Mesenchymal stem cell (in vitro differentiated cells and primary cell): ENCODE measurements around the gene PAEP.

Experiments used
- DNase-seq: peaks from one replicate; pipeline ENCODE4 v3.0.0-alpha.2; 2013
- H2AFZ ChIP-seq: one replicate; pipeline ENCODE4 v1.6.1; 2013; ENCODE audit warnings: low read depth, mild to moderate bottlenecking, control low read depth, inconsistent platforms, low read length, moderate library complexity
- H2AK5ac ChIP-seq: 2 replicates; pipeline ENCODE4 v1.6.1; 2013; ENCODE audit warnings: low read length, moderate library complexity, mild to moderate bottlenecking, inconsistent platforms; ENCODE audit not compliant: severe bottlenecking
- H2BK120ac ChIP-seq: one replicate; pipeline ENCODE4 v1.6.1; 2013; ENCODE audit warnings: low read depth, mild to moderate bottlenecking, inconsistent platforms, low read length, moderate library complexity
- H2BK12ac ChIP-seq, 2 experiments: one replicate each; pipeline ENCODE4 v1.6.1; 2013; ENCODE audit warnings: inconsistent platforms in 2 of 2, low read length in 2 of 2, mild to moderate bottlenecking in 2 of 2, moderate library complexity in 2 of 2, control low read depth in 1 of 2
- H2BK15ac ChIP-seq: one replicate; pipeline ENCODE4 v1.6.1; 2013; ENCODE audit warnings: mild to moderate bottlenecking, low read depth, inconsistent platforms; ENCODE audit not compliant: poor library complexity, severe bottlenecking
- H2BK5ac ChIP-seq: 2 replicates; pipeline ENCODE4 v1.6.1; 2013; ENCODE audit warnings: low read depth, mild to moderate bottlenecking, low read length, control low read depth, inconsistent platforms; ENCODE audit not compliant: poor library complexity, severe bottlenecking
- H3K14ac ChIP-seq, 2 experiments: one replicate each; pipeline ENCODE4 v1.6.1; 2013; ENCODE audit warnings: inconsistent platforms in 2 of 2, low read length in 2 of 2, control low read depth in 1 of 2, mild to moderate bottlenecking in 1 of 2, moderate library complexity in 1 of 2
- H3K18ac ChIP-seq, 2 experiments: one replicate each; pipeline ENCODE4 v1.6.1; 2013; ENCODE audit warnings: inconsistent platforms in 2 of 2, low read length in 2 of 2, control low read depth in 1 of 2, low read depth in 1 of 2, mild to moderate bottlenecking in 1 of 2
- H3K23ac ChIP-seq, 2 experiments: one replicate each; pipeline ENCODE4 v1.6.1; 2013; ENCODE audit warnings: inconsistent platforms in 2 of 2, low read length in 2 of 2, mild to moderate bottlenecking in 2 of 2, moderate library complexity in 2 of 2, control low read depth in 1 of 2
- H3K27ac ChIP-seq: 2 replicates; pipeline ENCODE4 v1.5.1; 2013; ENCODE audit warnings: mild to moderate bottlenecking, moderate library complexity, low read length, control low read depth, inconsistent platforms; ENCODE audit not compliant: poor library complexity, severe bottlenecking
- H3K27me3 ChIP-seq, 2 experiments: 2 replicates each; pipeline versions ENCODE4 v1.6.1 to v1.7.0; 2013; ENCODE audit warnings: low read length in 2 of 2, mild to moderate bottlenecking in 2 of 2, moderate library complexity in 2 of 2, control low read depth in 1 of 2, inconsistent platforms in 1 of 2; ENCODE audit not compliant: control insufficient read depth in 1 of 2, insufficient read depth in 1 of 2
- H3K36me3 ChIP-seq, 2 experiments: 2 replicates each; pipeline versions ENCODE4 v1.6.1 to v1.7.0; 2013; ENCODE audit warnings: low read length in 2 of 2, control low read depth in 1 of 2, inconsistent platforms in 1 of 2, low read depth in 1 of 2, mild to moderate bottlenecking in 1 of 2; ENCODE audit not compliant: insufficient read depth in 2 of 2, control insufficient read depth in 1 of 2
- H3K4ac ChIP-seq, 2 experiments: one replicate each; pipeline ENCODE4 v1.6.1; 2013; ENCODE audit warnings: inconsistent platforms in 2 of 2, low read length in 2 of 2, mild to moderate bottlenecking in 2 of 2, moderate library complexity in 2 of 2, control low read depth in 1 of 2, low read depth in 1 of 2
- H3K4me1 ChIP-seq: 2 replicates; pipeline ENCODE4 v1.6.1; 2013; ENCODE audit warnings: low read depth, low read length, control low read depth; ENCODE audit not compliant: control insufficient read depth, insufficient read depth
- H3K4me2 ChIP-seq: 2 replicates; pipeline ENCODE4 v1.6.1; 2013; ENCODE audit warnings: low read length, mild to moderate bottlenecking, inconsistent platforms; ENCODE audit not compliant: poor library complexity, severe bottlenecking
- H3K4me3 ChIP-seq, 2 experiments: 2 replicates each; pipeline versions ENCODE4 v1.5.1 to v1.7.0; 2013; ENCODE audit warnings: low read length in 2 of 2, mild to moderate bottlenecking in 2 of 2, control low read depth in 1 of 2, low read depth in 1 of 2; ENCODE audit not compliant: insufficient read depth in 1 of 2
- H3K79me1 ChIP-seq: replicated peaks from 2 replicates; pipeline ENCODE4 v1.6.1; 2013; ENCODE audit warnings: mild to moderate bottlenecking, control low read depth, low read length, inconsistent platforms; ENCODE audit not compliant: poor library complexity, severe bottlenecking
- H3K9ac ChIP-seq: 2 replicates; pipeline ENCODE4 v1.7.0; 2013; ENCODE audit warnings: mild to moderate bottlenecking, low read length, moderate library complexity
- H3K9me3 ChIP-seq: 2 replicates; pipeline ENCODE4 v1.7.0; 2013; ENCODE audit warnings: mild to moderate bottlenecking, low read length; ENCODE audit not compliant: control insufficient read depth
- H4K8ac ChIP-seq: one replicate; pipeline ENCODE4 v1.6.1; 2013; ENCODE audit warnings: inconsistent platforms, mild to moderate bottlenecking, low read length, moderate library complexity
- H4K91ac ChIP-seq: one replicate; pipeline ENCODE4 v1.6.1; 2013; ENCODE audit warnings: mild to moderate bottlenecking, low read length, inconsistent platforms
- WGBS: methylation state at CpG from one replicate; pipeline ENCODE4 v1.1.7; 2013; ENCODE audit warnings: mixed read lengths; 5-methylcytosine and 5-hydroxymethylcytosine counted together

Gene PAEP

DNA sequence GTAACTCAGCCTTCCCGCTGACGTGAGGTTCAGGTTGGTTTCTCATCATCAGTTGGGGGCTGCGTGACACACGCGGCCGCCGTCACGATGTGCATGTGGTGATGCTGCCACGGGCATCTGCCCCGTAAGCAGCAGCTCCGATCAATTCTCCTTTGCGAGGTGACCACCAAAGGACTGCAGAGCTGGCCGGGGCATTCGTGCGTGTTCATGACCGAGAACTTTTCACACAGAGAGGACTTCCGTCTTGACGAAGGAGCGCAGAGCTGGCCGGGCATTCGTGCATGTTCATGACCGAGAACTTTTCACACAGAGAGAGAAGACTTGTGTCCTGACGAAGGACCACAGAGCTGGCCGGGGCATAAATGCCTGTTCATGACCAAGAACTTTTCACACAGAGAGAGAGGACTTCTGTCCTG lies 44.1 kb upstream of the PAEP start:
- no peak overlapping the region for H4K91ac ChIP-seq
- H3K23ac ChIP-seq = no peak overlapping the region
- no peak overlapping the region for H3K4me3 ChIP-seq
- no peak overlapping the region for H2BK15ac ChIP-seq
- no peak overlapping the region for H2BK12ac ChIP-seq
- no peak overlapping the region for H2BK5ac ChIP-seq
- no peak overlapping the region for H3K4ac ChIP-seq
- H3K9ac ChIP-seq = no peak overlapping the region
- H2AFZ ChIP-seq = no peak overlapping the region
- no peak overlapping the region for H2AK5ac ChIP-seq
- 93% methylated on average over 24 of the region's 24 CpGs for WGBS
- H3K4me2 ChIP-seq = no peak overlapping the region
- no peak overlapping the region for H3K14ac ChIP-seq
- H3K27ac ChIP-seq = no peak overlapping the region
- peaks cover 8 to 51% of the 10 kb centered on the region in 2 experiments for H3K27me3 ChIP-seq
- H3K4me1 ChIP-seq = no peaks in the 10 kb centered on the region
- no peaks in the 10 kb centered on the region for H3K79me1 ChIP-seq
- no peaks in the 10 kb centered on the region for H3K9me3 ChIP-seq
- H2BK120ac ChIP-seq = no peak overlapping the region
- no peak overlapping the region for H3K18ac ChIP-seq
- DNase-seq = no peak
- no peaks in the 10 kb centered on the region for H3K36me3 ChIP-seq
- H4K8ac ChIP-seq = no peak overlapping the region

DNA sequence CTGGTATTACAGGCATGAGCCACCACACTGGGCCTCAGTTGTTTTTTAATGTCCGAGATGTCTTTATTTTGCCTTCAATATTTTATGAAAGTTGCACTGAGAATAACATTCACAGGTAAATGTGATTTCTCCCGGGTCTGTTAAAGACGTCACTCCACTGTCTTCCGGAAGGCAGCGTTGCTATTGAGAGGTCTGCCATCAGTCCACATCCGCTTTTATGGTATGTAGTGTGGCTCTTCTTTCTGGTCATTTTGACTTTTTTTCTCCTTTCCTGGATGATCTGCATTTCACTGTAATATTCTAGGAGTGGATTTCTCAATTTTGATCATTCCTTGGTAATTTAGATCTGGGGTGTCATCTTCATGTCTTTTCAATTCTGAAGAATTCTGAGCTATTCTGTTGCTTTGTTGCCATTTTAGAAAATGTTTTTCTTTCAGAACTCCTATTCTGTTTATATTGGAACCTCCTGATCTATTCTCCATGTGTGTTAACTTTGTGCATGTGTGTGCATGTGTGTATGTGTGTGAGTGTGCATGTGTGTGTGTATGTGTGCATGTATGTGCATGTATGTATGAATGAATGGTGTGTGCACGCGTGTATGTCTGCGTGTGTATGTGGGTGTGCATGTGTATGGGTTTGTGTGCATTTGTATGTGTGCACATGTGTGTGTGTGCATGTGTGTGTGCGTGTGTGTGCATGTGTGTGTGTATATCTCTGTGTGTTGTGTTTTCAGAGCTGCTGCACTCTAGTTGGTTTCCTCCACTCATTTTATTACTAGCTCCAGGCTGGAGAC lies 42.2 kb upstream of the PAEP start:
- Histone ChIP-seq H2BK120ac (no peak overlapping the region), H3K36me3 (no peaks in the 10 kb centered on the region), H3K23ac (no peak overlapping the region), H3K4me1 (peaks cover 6% of the 10 kb centered on the region), H2BK15ac (no peak overlapping the region), H3K79me1 (no peaks in the 10 kb centered on the region), H2BK5ac (no peak overlapping the region), H4K8ac (no peak overlapping the region), H3K4me3 (no peak overlapping the region), H2AK5ac (no peak overlapping the region), H2AFZ (no peak overlapping the region), H3K4ac (no peak overlapping the region), H3K9ac (no peak overlapping the region), H3K18ac (peak overlapping the region in 1 of 2 experiments; percentile 21), H3K4me2 (no peak overlapping the region), H2BK12ac (no peak overlapping the region), H3K27me3 (peaks cover 8 to 65% of the 10 kb centered on the region in 2 experiments), H3K14ac (peak overlapping the region in 1 of 2 experiments; percentile 98), H4K91ac (no peak overlapping the region), H3K27ac (no peak overlapping the region), H3K9me3 (no peaks in the 10 kb centered on the region)
- DNase-seq = no peak
- WGBS = 97% methylated on average over 8 of the region's 10 CpGs

DNA sequence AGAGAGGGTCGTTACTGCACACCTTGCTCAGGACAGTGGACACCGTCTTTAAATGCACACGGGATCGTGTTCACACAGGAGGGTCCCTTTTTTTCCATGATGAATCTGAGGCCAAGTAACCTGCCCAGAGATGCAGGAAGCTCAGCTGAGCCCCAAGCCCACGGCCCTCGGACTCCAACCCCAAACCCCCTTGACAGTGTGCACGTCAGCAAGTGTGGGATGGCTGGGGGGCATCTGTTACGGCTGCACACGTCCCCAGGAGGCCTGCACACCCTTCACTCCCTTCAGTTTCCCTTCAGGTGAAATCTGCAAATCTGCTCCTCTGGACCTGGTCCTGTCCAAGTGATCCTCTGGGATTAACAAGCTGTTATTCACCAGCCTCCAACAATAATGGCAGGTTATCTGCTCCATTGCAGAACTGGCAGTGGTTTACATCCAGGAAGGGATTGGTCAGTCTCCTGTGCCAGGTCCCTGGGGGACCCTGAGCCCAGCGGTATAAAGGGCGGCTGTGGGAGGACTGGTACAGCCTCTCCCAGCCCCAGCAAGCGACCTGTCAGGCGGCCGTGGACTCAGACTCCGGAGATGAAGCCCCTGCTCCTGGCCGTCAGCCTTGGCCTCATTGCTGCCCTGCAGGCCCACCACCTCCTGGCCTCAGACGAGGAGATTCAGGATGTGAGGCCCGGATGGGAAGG lies 40.5 kb upstream of the PAEP start, which contains the start of gene LCN1:
Gene LCN1, plus strand, starts transcription at position 525 of the 692 bp plus-strand sequence. Its CDS starts 58 bp downstream, at position 583.
- no peak within 1 kb of the TSS for H3K27ac ChIP-seq
- H3K9me3 ChIP-seq = no peaks in the 10 kb centered on the region
- no peak within 1 kb of the TSS for H3K18ac ChIP-seq
- H2BK5ac ChIP-seq = no peak within 1 kb of the TSS
- H2BK12ac ChIP-seq = no peak within 1 kb of the TSS
- no peaks in the 10 kb centered on the region for H3K79me1 ChIP-seq
- no peak within 1 kb of the TSS for H4K8ac ChIP-seq
- H3K27me3 ChIP-seq = peaks cover 12 to 69% of the 10 kb centered on the region in 2 experiments
- H3K14ac ChIP-seq = no peak within 1 kb of the TSS
- H4K91ac ChIP-seq = no peak within 1 kb of the TSS
- H3K4me2 ChIP-seq = no peak within 1 kb of the TSS
- H2AK5ac ChIP-seq = no peak within 1 kb of the TSS
- H3K4ac ChIP-seq = no peak within 1 kb of the TSS
- H2BK120ac ChIP-seq = no peak within 1 kb of the TSS
- no peak within 1 kb of the TSS for H2AFZ ChIP-seq
- peak within 1 kb of the TSS in 1 of 2 experiments; percentile 29 for H3K23ac ChIP-seq
- no peak within 1 kb of the TSS for H3K4me3 ChIP-seq
- peaks cover 9% of the 10 kb centered on the region for H3K4me1 ChIP-seq
- WGBS = 93% methylated on average over 17 of the region's 18 CpGs
- DNase-seq = no peak
- no peaks in the 10 kb centered on the region for H3K36me3 ChIP-seq
- no peak within 1 kb of the TSS for H3K9ac ChIP-seq
- H2BK15ac ChIP-seq = no peak within 1 kb of the TSS

DNA sequence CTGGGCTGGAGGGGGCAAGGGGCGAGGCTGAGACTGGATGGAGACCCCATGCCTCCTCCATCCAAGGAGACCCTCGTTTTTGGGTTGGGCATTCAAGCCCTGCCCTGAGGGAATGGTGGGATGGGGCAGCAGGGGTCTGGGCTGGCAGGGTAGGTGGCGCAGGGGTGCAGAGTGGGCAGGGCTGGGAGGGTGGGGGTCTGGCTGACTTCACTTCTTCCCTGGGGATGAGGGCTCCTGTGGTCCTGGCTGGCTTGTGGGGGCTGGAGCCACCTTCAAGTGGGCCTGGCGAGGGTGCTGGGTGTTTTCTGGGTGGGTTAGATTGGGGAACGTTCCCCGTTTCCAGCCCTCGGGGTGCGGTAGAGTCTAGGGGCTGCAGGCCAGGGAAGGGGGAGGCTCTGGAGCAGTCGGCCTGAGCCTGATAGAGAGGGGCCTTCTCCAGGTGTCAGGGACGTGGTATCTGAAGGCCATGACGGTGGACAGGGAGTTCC lies 39.9 kb upstream of the PAEP start:
- no peak for DNase-seq
- Histone ChIP-seq H3K9me3 (no peaks in the 10 kb centered on the region), H2BK120ac (no peak overlapping the region), H3K4ac (no peak overlapping the region), H3K4me3 (no peak overlapping the region), H2BK12ac (no peak overlapping the region), H2BK5ac (no peak overlapping the region), H3K9ac (no peak overlapping the region), H3K23ac (no peak overlapping the region), H3K36me3 (no peaks in the 10 kb centered on the region), H4K91ac (no peak overlapping the region), H3K4me1 (peaks cover 10% of the 10 kb centered on the region), H3K4me2 (no peak overlapping the region), H4K8ac (no peak overlapping the region), H3K14ac (no peak overlapping the region), H3K79me1 (no peaks in the 10 kb centered on the region), H3K27ac (no peak overlapping the region), H2BK15ac (no peak overlapping the region), H2AK5ac (no peak overlapping the region), H3K18ac (no peak overlapping the region), H2AFZ (no peak overlapping the region), H3K27me3 (peaks cover 12 to 65% of the 10 kb centered on the region in 2 experiments)
- 90% methylated on average over 4 of the region's 11 CpGs for WGBS
